Central memory CD4-positive, alpha-beta T cell (primary cell): Measurements from ENCODE around the gene DENND2C.
"Not testable (repeated sequence)": the region's sequence is repeated elsewhere in the genome, so short reads cannot be mapped to it uniquely, and the experiment has no call there.

ENCODE experiments used
- DNase-seq: peaks from one replicate; pipeline ENCODE4 v3.0.0; 2022

Gene DENND2C

GRCh38 chr1:114594046-114594445 lies 75.8 kb downstream of the DENND2C start:
- no peak for DNase-seq

GRCh38 chr1:114589122-114589521 lies 80.7 kb downstream of the DENND2C start:
- no peak for DNase-seq

GRCh38 chr1:114588196-114588689 lies 81.6 kb downstream of the DENND2C start:
- no peak for DNase-seq

GRCh38 chr1:114587203-114587991 lies 82.5 kb downstream of the DENND2C start:
- no peak for DNase-seq

- DNase-seq: no peak
Measured at GRCh38 chr1:114586513-114587047, 83.3 kb downstream of the DENND2C start.

- DNase-seq: no peak
Measured at GRCh38 chr1:114585231-114585630, 84.6 kb downstream of the DENND2C start.

GRCh38 chr1:114581335-114582287 lies 88.2 kb downstream of the DENND2C start, which contains the start of gene BCAS2:
TSS of gene BCAS2 (minus strand) at chr1:114581615. CDS start at chr1:114581591, 24 bp downstream.
- DNase-seq: peak; percentile 98

- DNase-seq: no peak
Measured at GRCh38 chr1:114574365-114574764, 95.5 kb downstream of the DENND2C start.

- no peak for DNase-seq
Measured at GRCh38 chr1:114564141-114564540, 105.7 kb downstream of the DENND2C start.

- not testable (repeated sequence) for DNase-seq
Measured at GRCh38 chr1:114562978-114563510, 106.8 kb downstream of the DENND2C start.

- DNase-seq: no peak
Measured at GRCh38 chr1:114561333-114561732, 108.5 kb downstream of the DENND2C start.

- no peak for DNase-seq
Measured at GRCh38 chr1:114559356-114559755, 110.5 kb downstream of the DENND2C start.

GRCh38 chr1:114558544-114558943 lies 111.3 kb downstream of the DENND2C start:
- peak; percentile 6 for DNase-seq

- no peak for DNase-seq
Measured at GRCh38 chr1:114554577-114554976, 115.3 kb downstream of the DENND2C start.

- DNase-seq: no peak
Measured at GRCh38 chr1:114552106-114552639, 117.7 kb downstream of the DENND2C start.

- no peak for DNase-seq
Measured at GRCh38 chr1:114551400-114551799, 118.4 kb downstream of the DENND2C start.

GRCh38 chr1:114550336-114550735 lies 119.5 kb downstream of the DENND2C start:
- no peak for DNase-seq

- no peak for DNase-seq
Measured at GRCh38 chr1:114549137-114549536, 120.7 kb downstream of the DENND2C start.

GRCh38 chr1:114547076-114547475 lies 122.8 kb downstream of the DENND2C start:
- no peak for DNase-seq

GRCh38 chr1:114545796-114546195 lies 124.1 kb downstream of the DENND2C start:
- no peak for DNase-seq

GRCh38 chr1:114545315-114545714 lies 124.5 kb downstream of the DENND2C start:
- DNase-seq: no peak

GRCh38 chr1:114540821-114541220 lies 129.0 kb downstream of the DENND2C start:
- DNase-seq: no peak
